Measurements from ENCODE around the gene CACNG4.

CACNG4 gene

GRCh38 chr17:67008101-67008500 lies 43.6 kb downstream of the CACNG4 start:
- H3K4me3 ChIP-seq (ENCODE audit: low read depth, low read length), result no peak overlapping the region
- POLR2A ChIA-PET, result no interaction called here
- TF ChIP-seq CTCF (IDR thresholded peaks at IDR 0.05; ENCODE audit: insufficient read depth, low read length, missing control alignments), result no peak
- DNase-seq (ENCODE audit: low read depth, low spot score), result no peak
- CTCF ChIA-PET, result no interaction called here

- DNase-seq (ENCODE audit: low read depth, low spot score), result no peak
- ChIA-PET CTCF (no interaction called here), POLR2A (no interaction called here)
- no peak for TF ChIP-seq CTCF (IDR thresholded peaks at IDR 0.05; ENCODE audit: insufficient read depth, low read length, missing control alignments)
- H3K4me3 ChIP-seq (ENCODE audit: low read depth, low read length), result no peak overlapping the region
Measured at GRCh38 chr17:67011527-67012175, 47.1 kb downstream of the CACNG4 start.

- H3K4me3 ChIP-seq (ENCODE audit: low read depth, low read length), result no peak overlapping the region
- ChIA-PET POLR2A (no interaction called here), CTCF (no interaction called here)
- no peak for DNase-seq (ENCODE audit: low read depth, low spot score)
- TF ChIP-seq CTCF (IDR thresholded peaks at IDR 0.05; ENCODE audit: insufficient read depth, low read length, missing control alignments), result no peak
Measured at GRCh38 chr17:67013891-67014290, 49.4 kb downstream of the CACNG4 start.

- TF ChIP-seq CTCF (IDR thresholded peaks at IDR 0.05; ENCODE audit: insufficient read depth, low read length, missing control alignments), result no peak
- no peak overlapping the region for H3K4me3 ChIP-seq (ENCODE audit: low read depth, low read length)
- no peak for DNase-seq (ENCODE audit: low read depth, low spot score)
- ChIA-PET CTCF (no interaction called here), POLR2A (no interaction called here)
Measured at GRCh38 chr17:67015001-67015400, 50.5 kb downstream of the CACNG4 start.

GRCh38 chr17:67016039-67016762 lies 51.7 kb downstream of the CACNG4 start:
- TF ChIP-seq CTCF (IDR thresholded peaks at IDR 0.05; ENCODE audit: insufficient read depth, low read length, missing control alignments), result no peak

GRCh38 chr17:67017910-67018309 lies 53.4 kb downstream of the CACNG4 start:
- H3K4me3 ChIP-seq (ENCODE audit: low read depth, low read length), result no peak overlapping the region
- TF ChIP-seq CTCF (IDR thresholded peaks at IDR 0.05; ENCODE audit: insufficient read depth, low read length, missing control alignments), result no peak
- CTCF ChIA-PET, result no interaction called here
- DNase-seq (ENCODE audit: low read depth, low spot score), result no peak
- POLR2A ChIA-PET, result no interaction called here

More at GRCh38 chr17:67016039-67016762, 51.7 kb downstream of the CACNG4 start:
- ChIA-PET CTCF (no interaction called here), POLR2A (interaction anchor here (0.6 kb wide), 1 partner anchor 335 kb away, joined by 3 read pairs; no protein-coding TSS in a partner anchor)
- H3K4me3 ChIP-seq (ENCODE audit: low read depth, low read length), result no peak overlapping the region
- DNase-seq (ENCODE audit: low read depth, low spot score), result no peak
